GM12878 (cell line): Measurements from ENCODE around the gene MAP7D2. TPM values are rescaled to one million over a fixed set of nuclear protein-coding genes. Genes with fewer than 3 reads are reported as not detected.

ENCODE experiments used
- ATAC-seq: fragments of 200-7000 bp; cut with Tn5 transposase; 3 replicates; pipeline ENCODE4 v1.9.1; 2020; ENCODE audit warnings: mild to moderate bottlenecking, moderate library complexity
- BruUV-seq: library from RNA; stranded (reverse); fragments of 400-500 nt; replicated peaks from 2 replicates; lab custom pipeline; 2021; lab: Mats Ljungman, UMichigan
- CTCF ChIA-PET: fragments of 300-600 bp; sonication (Branson Sonifier 250); formaldehyde crosslinking; extraction: SDS; loops from one replicate; lab custom pipeline; 2021; ENCODE audit warnings: inconsistent platforms; lab: Yijun Ruan, JAX
- POLR2A ChIA-PET: fragments of 350-600 bp; formaldehyde crosslinking; extraction: SDS; loops from one replicate; lab custom pipeline; 2021; ENCODE audit warnings: inconsistent platforms; lab: Charles Lee
- RAD21 ChIA-PET: fragments of 300-600 bp; sonication (Branson Sonifier 250); formaldehyde crosslinking; loops from one replicate; lab custom pipeline; 2023; ENCODE audit warnings: antibody characterized with exemption; ENCODE audit not compliant: unreplicated experiment; lab: Charles Lee
- SMC1A ChIA-PET: fragments of 300-600 bp; sonication (Branson Sonifier 250); formaldehyde crosslinking; loops from one replicate; lab custom pipeline; 2023; ENCODE audit not compliant: unreplicated experiment, uncharacterized antibody; lab: Charles Lee
- DNase-seq: peaks from one replicate; pipeline ENCODE4 v3.0.0-alpha.2; 2011; ENCODE audit warnings: low read depth, low spot score
- FAIRE-seq: peaks from 3 replicates; lab custom pipeline; 2011; peaks lifted over from hg19 to GRCh38; lab: Jason Lieb, UNC
- H2AFZ ChIP-seq: 2 replicates; pipeline ENCODE4 v1.6.0; 2011; ENCODE audit warnings: low read depth, low read length, control low read depth; ENCODE audit not compliant: control insufficient read depth
- H3K27ac ChIP-seq: 2 replicates; pipeline ENCODE4 v1.5.1; 2011; ENCODE audit warnings: control low read depth; ENCODE audit not compliant: control insufficient read depth, insufficient read depth
- H3K27me3 ChIP-seq, 2 experiments: replicated peaks in 1 of 2; 2 replicates each; pipeline versions ENCODE4 v1.6.0 to v1.6.1; 2011; ENCODE audit warnings: low read length in 1 of 2; ENCODE audit not compliant: control insufficient read depth in 2 of 2, insufficient read depth in 2 of 2
- H3K36me3 ChIP-seq, 2 experiments: 2 replicates each; pipeline ENCODE4 v1.5.1; 2011; ENCODE audit warnings: low read length in 1 of 2; ENCODE audit not compliant: control insufficient read depth in 2 of 2, insufficient read depth in 2 of 2
- H3K4me1 ChIP-seq: 2 replicates; pipeline ENCODE4 v1.6.1; 2011; ENCODE audit warnings: mild to moderate bottlenecking, low read length, moderate library complexity, mixed read lengths; ENCODE audit not compliant: control insufficient read depth, insufficient read depth
- H3K4me2 ChIP-seq: 2 replicates; pipeline ENCODE4 v1.6.0; 2011; ENCODE audit warnings: control low read depth; ENCODE audit not compliant: control insufficient read depth, insufficient read depth
- H3K4me3 ChIP-seq: fragments of 200-600 bp; sonication (generic); 2 replicates; pipeline ENCODE4 v1.5.1; 2016
- H3K79me2 ChIP-seq: 2 replicates; pipeline ENCODE4 v1.6.0; 2011; ENCODE audit warnings: low read length; ENCODE audit not compliant: control insufficient read depth, insufficient read depth
- H3K9ac ChIP-seq: 2 replicates; pipeline ENCODE4 v1.8.0; 2011; ENCODE audit warnings: low read length, control low read depth, mixed read lengths; ENCODE audit not compliant: control insufficient read depth, insufficient read depth
- H3K9me3 ChIP-seq: replicated peaks from 3 replicates; pipeline ENCODE4 v1.5.1; 2011; ENCODE audit warnings: mild to moderate bottlenecking, low read length; ENCODE audit not compliant: control insufficient read depth, insufficient read depth
- H4K20me1 ChIP-seq: 2 replicates; pipeline ENCODE4 v1.6.0; 2011; ENCODE audit not compliant: control insufficient read depth, insufficient read depth
- ASH2L ChIP-seq: fragments of 300-600, 200-600 bp; sonication (generic); IDR thresholded peaks from 2 replicates; pipeline ENCODE4 v1.6.1; 2017; ENCODE audit warnings: low read depth, mild to moderate bottlenecking, borderline replicate concordance
- ATF7 ChIP-seq: fragments of 450-650 bp; IDR thresholded peaks from 2 replicates; pipeline ENCODE4 v1.6.1; 2016; ENCODE audit warnings: low read depth, mild to moderate bottlenecking
- ETV6 ChIP-seq, 2 experiments: fragments of 450-650 bp in 1 of 2; IDR thresholded peaks in 1 of 2; conservative IDR thresholded peaks in 1 of 2; 2 replicates each; pipeline ENCODE4 v1.6.1; 2014; ENCODE audit warnings: antibody characterized with exemption in 1 of 2, borderline replicate concordance in 1 of 2, low read depth in 1 of 2, mild to moderate bottlenecking in 1 of 2, moderate library complexity in 1 of 2
- KLF5 ChIP-seq: fragments of 450-650 bp; IDR thresholded peaks from 2 replicates; pipeline ENCODE4 v1.6.1; 2014; ENCODE audit warnings: mild to moderate bottlenecking; ENCODE audit not compliant: partially characterized antibody
- NR2C2 ChIP-seq: IDR thresholded peaks from 2 replicates; pipeline ENCODE4 v1.6.1; 2011; ENCODE audit warnings: borderline replicate concordance, low read depth; ENCODE audit not compliant: control insufficient read depth, insufficient read length
- NRF1 ChIP-seq: conservative IDR thresholded peaks from 2 replicates; pipeline ENCODE4 v1.6.1; 2011; ENCODE audit warnings: mild to moderate bottlenecking, low read depth, low read length, improper control_type of control experiment
- TCF3 ChIP-seq: IDR thresholded peaks from 2 replicates; pipeline ENCODE4 v1.6.1; 2012; ENCODE audit warnings: low read depth, mild to moderate bottlenecking, low read length, borderline replicate concordance; ENCODE audit not compliant: insufficient read depth
- WGBS: methylation state at CpG from one replicate; pipeline ENCODE4 v1.1.6; 2016; ENCODE audit warnings: low lambda C conversion rate; ENCODE audit not compliant: insufficient replicate concordance, insufficient coverage; ENCODE audit errors: missing lambda C conversion rate; 5-methylcytosine and 5-hydroxymethylcytosine counted together
- in situ Hi-C: fragments of 300-500 bp; cut with MboI; formaldehyde crosslinking; loops from 9 replicates; pipeline ENCODE4 v1.14.3; 2018; ENCODE audit warnings: mixed read lengths
- intact Hi-C: fragments of 100-400 bp; cut with micrococcal nuclease; formaldehyde crosslinking; loops from one replicate; pipeline ENCODE4 v1.14.2; 2022; ENCODE audit not compliant: unreplicated experiment
- polyA plus RNA-seq, 11 experiments: library from polyadenylated mRNA; depleted of rRNA in 4 of 11; unstranded in 6 of 11; stranded (reverse) in 5 of 11; fragments of >200 nt; fragmentation: Nextera tagmentation in 4 of 11; fragmentation: Illumina TruSeq in 1 of 11; extraction: Ambion mirVana in 4 of 11; extraction: Trizol in 1 of 11; gene quantifications; 1 replicate in 1 of 11; 2 replicates in 10 of 11; pipeline versions ENCODE4 v1.2.1 to v1.2.3, GENCODE V29; 2011 to 2016; ENCODE audit warnings: inconsistent platforms in 2 of 11, missing spikeins in 2 of 11, low read depth in 1 of 11
- total RNA-seq, 4 experiments: library from RNA; depleted of rRNA in 3 of 4; stranded (reverse); fragments of >200 nt in 3 of 4; fragmentation: Illumina TruSeq in 1 of 4; extraction: Trizol in 1 of 4; gene quantifications; 2 replicates each; pipeline versions ENCODE4 v1.2.1 to v1.2.3, GENCODE V29; 2013 to 2021
- TF ChIP-seq, protein P1 (sequence below): fragments of 450-650 bp; IDR thresholded peaks from 2 replicates; pipeline ENCODE4 v1.6.1; 2017; ENCODE audit warnings: mild to moderate bottlenecking
- TF ChIP-seq, protein P2 (sequence below): fragments of 450-650 bp; IDR thresholded peaks from 2 replicates; pipeline ENCODE4 v1.6.1; 2017; ENCODE audit warnings: mild to moderate bottlenecking, moderate library complexity

Gene MAP7D2
- total and polyA plus RNA-seq, 10 of the 15 experiments (the other 5 are each of a cell fraction or from before 2014, with no cell fraction given) = 0.06 to 18.4 (median 0.22) TPM

DNA sequence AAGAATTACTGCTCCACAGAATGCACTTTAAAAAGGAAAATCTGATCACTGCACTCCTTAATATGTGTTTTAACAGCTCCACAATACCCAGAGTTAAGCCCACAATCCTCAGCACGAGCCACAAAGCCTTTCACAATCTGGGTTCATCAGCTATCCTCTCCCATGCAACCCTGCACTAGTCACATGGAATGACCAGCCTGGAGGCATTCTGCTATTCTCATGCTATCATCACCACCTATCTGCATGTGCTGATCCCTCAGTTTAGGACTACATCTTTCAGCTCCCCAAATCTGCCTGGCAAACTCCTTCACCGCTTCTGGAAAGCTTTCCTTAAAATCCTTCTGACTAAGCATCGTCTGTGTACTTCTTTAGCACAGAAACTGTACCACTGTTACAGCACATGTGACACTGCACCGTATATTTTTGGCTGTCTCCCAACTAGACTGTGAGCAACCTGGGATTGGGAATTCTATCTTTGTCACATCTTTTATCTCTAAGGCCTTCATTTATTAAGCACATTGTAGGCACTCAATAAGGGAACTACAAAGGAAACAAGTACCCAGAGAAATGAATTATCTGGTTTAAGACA is 43.2 kb upstream of the MAP7D2 start:
- TF ChIP-seq ETV6 (conservative IDR thresholded peaks at IDR 0.05 in 1 of 2, IDR thresholded peaks at IDR 0.05 in 1 of 2; ENCODE audit: borderline replicate concordance in 1 of 2, low read depth in 1 of 2) (no peak), NR2C2 (no peak), ATF7 (no peak), KLF5 (no peak), TCF3 (no peak), NRF1 (no peak), ASH2L (no peak)
- TF ChIP-seq, protein P1, sequence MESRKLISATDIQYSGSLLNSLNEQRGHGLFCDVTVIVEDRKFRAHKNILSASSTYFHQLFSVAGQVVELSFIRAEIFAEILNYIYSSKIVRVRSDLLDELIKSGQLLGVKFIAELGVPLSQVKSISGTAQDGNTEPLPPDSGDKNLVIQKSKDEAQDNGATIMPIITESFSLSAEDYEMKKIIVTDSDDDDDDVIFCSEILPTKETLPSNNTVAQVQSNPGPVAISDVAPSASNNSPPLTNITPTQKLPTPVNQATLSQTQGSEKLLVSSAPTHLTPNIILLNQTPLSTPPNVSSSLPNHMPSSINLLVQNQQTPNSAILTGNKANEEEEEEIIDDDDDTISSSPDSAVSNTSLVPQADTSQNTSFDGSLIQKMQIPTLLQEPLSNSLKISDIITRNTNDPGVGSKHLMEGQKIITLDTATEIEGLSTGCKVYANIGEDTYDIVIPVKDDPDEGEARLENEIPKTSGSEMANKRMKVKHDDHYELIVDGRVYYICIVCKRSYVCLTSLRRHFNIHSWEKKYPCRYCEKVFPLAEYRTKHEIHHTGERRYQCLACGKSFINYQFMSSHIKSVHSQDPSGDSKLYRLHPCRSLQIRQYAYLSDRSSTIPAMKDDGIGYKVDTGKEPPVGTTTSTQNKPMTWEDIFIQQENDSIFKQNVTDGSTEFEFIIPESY = no peak
- TF ChIP-seq, protein P2, sequence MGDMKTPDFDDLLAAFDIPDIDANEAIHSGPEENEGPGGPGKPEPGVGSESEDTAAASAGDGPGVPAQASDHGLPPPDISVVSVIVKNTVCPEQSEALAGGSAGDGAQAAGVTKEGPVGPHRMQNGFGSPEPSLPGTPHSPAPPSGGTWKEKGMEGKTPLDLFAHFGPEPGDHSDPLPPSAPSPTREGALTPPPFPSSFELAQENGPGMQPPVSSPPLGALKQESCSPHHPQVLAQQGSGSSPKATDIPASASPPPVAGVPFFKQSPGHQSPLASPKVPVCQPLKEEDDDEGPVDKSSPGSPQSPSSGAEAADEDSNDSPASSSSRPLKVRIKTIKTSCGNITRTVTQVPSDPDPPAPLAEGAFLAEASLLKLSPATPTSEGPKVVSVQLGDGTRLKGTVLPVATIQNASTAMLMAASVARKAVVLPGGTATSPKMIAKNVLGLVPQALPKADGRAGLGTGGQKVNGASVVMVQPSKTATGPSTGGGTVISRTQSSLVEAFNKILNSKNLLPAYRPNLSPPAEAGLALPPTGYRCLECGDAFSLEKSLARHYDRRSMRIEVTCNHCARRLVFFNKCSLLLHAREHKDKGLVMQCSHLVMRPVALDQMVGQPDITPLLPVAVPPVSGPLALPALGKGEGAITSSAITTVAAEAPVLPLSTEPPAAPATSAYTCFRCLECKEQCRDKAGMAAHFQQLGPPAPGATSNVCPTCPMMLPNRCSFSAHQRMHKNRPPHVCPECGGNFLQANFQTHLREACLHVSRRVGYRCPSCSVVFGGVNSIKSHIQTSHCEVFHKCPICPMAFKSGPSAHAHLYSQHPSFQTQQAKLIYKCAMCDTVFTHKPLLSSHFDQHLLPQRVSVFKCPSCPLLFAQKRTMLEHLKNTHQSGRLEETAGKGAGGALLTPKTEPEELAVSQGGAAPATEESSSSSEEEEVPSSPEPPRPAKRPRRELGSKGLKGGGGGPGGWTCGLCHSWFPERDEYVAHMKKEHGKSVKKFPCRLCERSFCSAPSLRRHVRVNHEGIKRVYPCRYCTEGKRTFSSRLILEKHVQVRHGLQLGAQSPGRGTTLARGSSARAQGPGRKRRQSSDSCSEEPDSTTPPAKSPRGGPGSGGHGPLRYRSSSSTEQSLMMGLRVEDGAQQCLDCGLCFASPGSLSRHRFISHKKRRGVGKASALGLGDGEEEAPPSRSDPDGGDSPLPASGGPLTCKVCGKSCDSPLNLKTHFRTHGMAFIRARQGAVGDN = no peak
- Histone ChIP-seq H3K36me3 (peaks cover 3 to 4% of the 10 kb centered on the region in 2 experiments; a peak in 3 of 4 replicates), H3K9me3 (no peaks in the 10 kb centered on the region), H3K27me3 (no peaks in the 10 kb centered on the region), H3K79me2 (no peaks in the 10 kb centered on the region), H3K4me3 (no peak overlapping the region), H3K9ac (no peak overlapping the region), H3K27ac (no peak overlapping the region), H2AFZ (no peak overlapping the region), H4K20me1 (no peaks in the 10 kb centered on the region), H3K4me2 (no peak overlapping the region), H3K4me1 (no peaks in the 10 kb centered on the region)
- ATAC-seq (no peak), FAIRE-seq (no peak), DNase-seq (no peak)
- ChIA-PET SMC1A (no interaction called here), RAD21 (no interaction called here), CTCF (no interaction called here), POLR2A (no interaction called here)
- no TSS peak for BruUV-seq
- WGBS = 51% methylated on average over 4 of the region's 4 CpGs
- intact Hi-C loops (no loop called here), in situ Hi-C loops (no loop called here)
